Lower leg skin (tissue), 4 donors: ENCODE measurements around the gene GIN1. TPM values are rescaled to one million over a fixed set of nuclear protein-coding genes. Genes with fewer than 3 reads are reported as not detected.

ENCODE experiments used
- DNase-seq, 2 donors: peaks; one replicate each; pipeline ENCODE4 v3.0.0-alpha.2; 2019; ENCODE audit warnings: low spot score in 2 of 2
- H3K4me3 ChIP-seq: fragments of 200-600 bp; sonication (generic); 2 replicates; pipeline ENCODE4 v1.5.1; 2017; ENCODE audit warnings: mild to moderate bottlenecking, low read depth; ENCODE audit not compliant: poor library complexity, severe bottlenecking
- POLR2A ChIP-seq, 2 donors: fragments of 450-650 bp; IDR thresholded peaks; one replicate each; pipeline ENCODE4 v1.6.1; 2016 to 2017; ENCODE audit warnings: antibody characterized with exemption in 2 of 2, mild to moderate bottlenecking in 1 of 2, moderate library complexity in 1 of 2
- WGBS, 2 donors: methylation state at CpG; one replicate each; pipeline ENCODE4 v1.1.5; 2018; 5-methylcytosine and 5-hydroxymethylcytosine counted together
- intact Hi-C: fragments of 100-400 bp; cut with DNase I; formaldehyde crosslinking; loops from one replicate; pipeline ENCODE4 v1.15.0; 2023; ENCODE audit warnings: low total_unique reads
- total RNA-seq, 4 donors: library from RNA; depleted of rRNA; stranded (reverse); fragments of >200 nt; gene quantifications; one replicate each; pipeline ENCODE4 v1.1.0, GENCODE V29; 2016
- TF ChIP-seq, protein P1 (sequence below), 3 donors: fragments of 450-650 bp; IDR thresholded peaks; one replicate each; pipeline ENCODE4 v1.5.1; 2016; ENCODE audit warnings: antibody characterized with exemption in 3 of 3, mild to moderate bottlenecking in 3 of 3, moderate library complexity in 2 of 3

GIN1 gene
- total RNA-seq, 4 donors from 2014 or later: 1.3 to 5.0 (median 4.1) TPM

- intact Hi-C loops: no loop called here
- no peak for DNase-seq
- 94 to 95% methylated on average over 2 of the region's 2 CpGs for WGBS, 2 donors
- TF ChIP-seq, protein P1, sequence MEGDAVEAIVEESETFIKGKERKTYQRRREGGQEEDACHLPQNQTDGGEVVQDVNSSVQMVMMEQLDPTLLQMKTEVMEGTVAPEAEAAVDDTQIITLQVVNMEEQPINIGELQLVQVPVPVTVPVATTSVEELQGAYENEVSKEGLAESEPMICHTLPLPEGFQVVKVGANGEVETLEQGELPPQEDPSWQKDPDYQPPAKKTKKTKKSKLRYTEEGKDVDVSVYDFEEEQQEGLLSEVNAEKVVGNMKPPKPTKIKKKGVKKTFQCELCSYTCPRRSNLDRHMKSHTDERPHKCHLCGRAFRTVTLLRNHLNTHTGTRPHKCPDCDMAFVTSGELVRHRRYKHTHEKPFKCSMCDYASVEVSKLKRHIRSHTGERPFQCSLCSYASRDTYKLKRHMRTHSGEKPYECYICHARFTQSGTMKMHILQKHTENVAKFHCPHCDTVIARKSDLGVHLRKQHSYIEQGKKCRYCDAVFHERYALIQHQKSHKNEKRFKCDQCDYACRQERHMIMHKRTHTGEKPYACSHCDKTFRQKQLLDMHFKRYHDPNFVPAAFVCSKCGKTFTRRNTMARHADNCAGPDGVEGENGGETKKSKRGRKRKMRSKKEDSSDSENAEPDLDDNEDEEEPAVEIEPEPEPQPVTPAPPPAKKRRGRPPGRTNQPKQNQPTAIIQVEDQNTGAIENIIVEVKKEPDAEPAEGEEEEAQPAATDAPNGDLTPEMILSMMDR (IDR thresholded peaks at IDR 0.05): no peak
- no peak for TF ChIP-seq POLR2A (IDR thresholded peaks at IDR 0.05)
- H3K4me3 ChIP-seq: no peak overlapping the region
Measured at GRCh38 chr5:103127292-103127817, 7.4 kb upstream of the GIN1 start.

DNA sequence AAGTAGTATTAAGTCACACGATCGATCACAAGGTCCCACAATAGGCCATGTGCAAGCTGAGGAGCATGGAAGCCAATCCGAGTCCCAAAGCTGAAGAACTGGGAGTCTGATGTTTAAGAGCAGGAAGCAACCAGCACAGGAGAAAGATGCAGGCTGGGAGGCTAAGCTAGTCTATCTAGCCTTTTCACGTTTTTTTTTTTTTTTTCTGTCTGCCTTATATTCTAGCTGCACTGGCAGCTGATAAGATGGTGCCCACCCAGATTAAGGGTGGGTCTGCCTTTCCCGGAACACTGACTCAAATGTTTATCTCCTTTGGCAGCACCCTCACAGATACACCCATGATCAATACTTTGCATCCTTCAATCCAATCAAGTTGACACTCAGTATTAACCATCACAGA is 6.6 kb upstream of the GIN1 start:
- no peak for DNase-seq
- TF ChIP-seq, protein P1 (IDR thresholded peaks at IDR 0.05): no peak
- no peak for TF ChIP-seq POLR2A (IDR thresholded peaks at IDR 0.05)
- H3K4me3 ChIP-seq: no peak overlapping the region
- intact Hi-C loops: no loop called here
- WGBS, 2 donors: 84 to 87% methylated on average over 5 of the region's 5 CpGs

DNA sequence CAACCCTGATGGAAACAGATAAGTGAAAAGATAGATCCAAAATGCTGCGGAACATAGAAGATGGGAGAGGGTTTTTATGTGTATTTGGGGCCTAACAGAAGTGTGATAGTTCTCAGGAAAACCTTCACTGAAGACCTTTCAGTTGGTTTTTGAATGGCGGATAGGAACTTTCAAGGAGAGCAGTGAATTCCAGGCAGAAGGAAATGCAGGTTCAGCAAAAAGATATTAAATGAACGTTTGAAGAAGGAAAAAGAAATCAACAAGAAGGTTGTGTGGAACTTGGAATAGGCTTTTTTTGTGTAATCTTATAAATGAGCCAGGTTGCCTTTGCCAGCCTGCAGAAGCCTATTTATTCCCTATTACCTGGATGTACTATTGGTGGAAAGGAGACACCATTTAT is 2.3 kb upstream of the GIN1 start:
- DNase-seq: no peak
- H3K4me3 ChIP-seq: no peak overlapping the region
- WGBS, 2 donors: 59 to 60% methylated on average over 3 of the region's 3 CpGs
- TF ChIP-seq POLR2A (IDR thresholded peaks at IDR 0.05): no peak
- TF ChIP-seq, protein P1 (IDR thresholded peaks at IDR 0.05): no peak
- intact Hi-C loops: no loop called here

GRCh38 chr5:103120607-103121200 is 766 bp upstream of the GIN1 start:
- intact Hi-C loops: no loop called here
- peak overlapping the region; percentile 69 for H3K4me3 ChIP-seq
- TF ChIP-seq, protein P1 (IDR thresholded peaks at IDR 0.05): no peak
- TF ChIP-seq POLR2A (IDR thresholded peaks at IDR 0.05): no peak
- DNase-seq: no peak
- WGBS, 2 donors: 1% methylated on average over 17 of the region's 17 CpGs

DNA sequence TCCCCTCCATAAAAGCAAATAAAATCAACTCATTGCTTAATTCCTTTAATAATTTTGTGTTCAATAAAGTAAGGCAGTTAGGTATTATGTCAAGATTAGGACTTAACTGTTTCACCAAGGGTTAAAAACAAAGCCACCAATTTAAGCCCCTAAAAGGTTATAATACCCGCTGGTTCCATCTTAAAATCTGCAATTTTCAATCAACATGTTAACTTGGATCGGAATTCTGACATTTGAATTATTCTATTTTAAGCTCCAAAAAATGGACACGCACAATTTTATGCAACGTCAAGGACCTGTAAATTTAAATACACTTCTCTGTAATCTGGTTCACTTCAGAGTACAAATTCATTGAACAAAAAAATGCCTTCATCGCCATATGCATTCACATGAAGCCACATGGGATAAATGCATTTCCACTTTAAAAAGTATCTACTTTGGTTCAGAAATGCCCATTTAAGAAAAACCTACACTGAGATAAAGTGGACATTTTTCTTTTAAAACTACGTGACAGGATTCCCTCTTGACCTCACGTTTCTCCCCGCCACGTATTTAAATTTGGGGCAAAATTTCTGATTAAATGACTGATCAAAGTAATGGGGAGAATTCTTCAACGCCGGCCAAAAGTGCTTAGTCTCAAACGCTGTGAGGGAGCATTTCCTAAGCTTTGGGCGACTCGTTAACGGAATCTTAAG is 721 bp downstream of the GIN1 start:
- H3K4me3 ChIP-seq: peak overlapping the region; percentile 69
- 0 to 1% methylated on average over 15 of the region's 15 CpGs for WGBS, 2 donors
- no peak for TF ChIP-seq POLR2A (IDR thresholded peaks at IDR 0.05)
- TF ChIP-seq, protein P1 (IDR thresholded peaks at IDR 0.05): no peak
- DNase-seq: no peak
- intact Hi-C loops: no loop called here
